GM08714 (cell line): Measurements from ENCODE around the gene SLC22A24.
"Not testable (repeated sequence)": the region's sequence is repeated elsewhere in the genome, so short reads cannot be mapped to it uniquely, and the experiment has no call there.

Experiments
- H3K4me3 ChIP-seq: fragments of 200-500 bp; sonication (Bioruptor generic); 2 replicates; pipeline ENCODE4 v1.5.1; 2014; ENCODE audit warnings: mild to moderate bottlenecking, low read length, inconsistent platforms
- ZNF274 ChIP-seq: IDR thresholded peaks from 2 replicates; pipeline ENCODE4 v1.6.1; 2012; ENCODE audit warnings: mild to moderate bottlenecking, low read depth, low read length

The SLC22A24 gene, protein sequence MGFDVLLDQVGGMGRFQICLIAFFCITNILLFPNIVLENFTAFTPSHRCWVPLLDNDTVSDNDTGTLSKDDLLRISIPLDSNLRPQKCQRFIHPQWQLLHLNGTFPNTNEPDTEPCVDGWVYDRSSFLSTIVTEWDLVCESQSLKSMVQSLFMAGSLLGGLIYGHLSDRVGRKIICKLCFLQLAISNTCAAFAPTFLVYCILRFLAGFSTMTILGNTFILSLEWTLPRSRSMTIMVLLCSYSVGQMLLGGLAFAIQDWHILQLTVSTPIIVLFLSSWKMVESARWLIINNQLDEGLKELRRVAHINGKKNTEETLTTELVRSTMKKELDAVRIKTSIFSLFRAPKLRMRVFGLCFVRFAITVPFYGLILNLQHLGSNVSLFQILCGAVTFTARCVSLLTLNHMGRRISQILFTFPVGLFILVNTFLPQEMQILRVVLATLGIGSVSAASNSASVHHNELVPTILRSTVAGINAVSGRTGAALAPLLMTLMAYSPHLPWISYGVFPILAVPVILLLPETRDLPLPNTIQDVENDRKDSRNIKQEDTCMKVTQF

GRCh38 chr11:63144121-63144520, at the start of gene SLC22A24:
Gene SLC22A24 (minus strand): TSS chr11:63144221. CDS start chr11:63143779, 442 bp downstream.
- no peak for TF ChIP-seq ZNF274
- H3K4me3 ChIP-seq: no peak within 1 kb of the TSS

GRCh38 chr11:63180536-63180935, 36.5 kb upstream of the SLC22A24 start:
- H3K4me3 ChIP-seq: no peak overlapping the region

GRCh38 chr11:63179432-63180041, 35.5 kb upstream of the SLC22A24 start:
- H3K4me3 ChIP-seq: no peak overlapping the region
- TF ChIP-seq ZNF274: no peak

More at GRCh38 chr11:63180536-63180935, 36.5 kb upstream of the SLC22A24 start:
- TF ChIP-seq ZNF274: no peak

GRCh38 chr11:63177872-63178271, 33.9 kb upstream of the SLC22A24 start:
- H3K4me3 ChIP-seq: no peak overlapping the region
- TF ChIP-seq ZNF274: no peak

GRCh38 chr11:63165706-63166310, 21.8 kb upstream of the SLC22A24 start:
- no peak for TF ChIP-seq ZNF274
- H3K4me3 ChIP-seq: no peak overlapping the region

DNA sequence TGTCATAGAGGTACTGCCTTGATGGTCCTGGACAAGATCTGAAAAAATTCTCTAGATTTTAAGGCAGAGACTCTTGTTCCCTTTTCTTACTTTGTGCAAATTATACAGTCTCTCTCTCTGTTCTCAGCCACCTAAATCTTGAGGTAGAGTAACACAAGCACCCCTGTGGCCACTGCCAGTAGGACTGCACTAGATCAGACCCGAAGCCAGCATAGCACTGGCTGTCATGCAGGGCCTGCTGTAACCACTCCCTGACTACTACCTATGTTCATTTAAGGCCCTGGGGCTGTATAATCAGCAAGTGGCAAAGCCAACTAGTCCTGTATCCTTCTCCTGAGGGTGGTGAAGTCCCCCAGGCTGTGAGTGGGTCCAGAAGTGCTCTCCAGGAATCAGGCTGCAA, 11.8 kb upstream of the SLC22A24 start:
- no peak overlapping the region for H3K4me3 ChIP-seq
- no peak for TF ChIP-seq ZNF274

GRCh38 chr11:63146581-63146980, 2.6 kb upstream of the SLC22A24 start:
- TF ChIP-seq ZNF274: no peak
- H3K4me3 ChIP-seq: no peak overlapping the region

- no peak overlapping the region for H3K4me3 ChIP-seq
- no peak for TF ChIP-seq ZNF274
Observed at GRCh38 chr11:63142459-63142858, 1.6 kb downstream of the SLC22A24 start.

DNA sequence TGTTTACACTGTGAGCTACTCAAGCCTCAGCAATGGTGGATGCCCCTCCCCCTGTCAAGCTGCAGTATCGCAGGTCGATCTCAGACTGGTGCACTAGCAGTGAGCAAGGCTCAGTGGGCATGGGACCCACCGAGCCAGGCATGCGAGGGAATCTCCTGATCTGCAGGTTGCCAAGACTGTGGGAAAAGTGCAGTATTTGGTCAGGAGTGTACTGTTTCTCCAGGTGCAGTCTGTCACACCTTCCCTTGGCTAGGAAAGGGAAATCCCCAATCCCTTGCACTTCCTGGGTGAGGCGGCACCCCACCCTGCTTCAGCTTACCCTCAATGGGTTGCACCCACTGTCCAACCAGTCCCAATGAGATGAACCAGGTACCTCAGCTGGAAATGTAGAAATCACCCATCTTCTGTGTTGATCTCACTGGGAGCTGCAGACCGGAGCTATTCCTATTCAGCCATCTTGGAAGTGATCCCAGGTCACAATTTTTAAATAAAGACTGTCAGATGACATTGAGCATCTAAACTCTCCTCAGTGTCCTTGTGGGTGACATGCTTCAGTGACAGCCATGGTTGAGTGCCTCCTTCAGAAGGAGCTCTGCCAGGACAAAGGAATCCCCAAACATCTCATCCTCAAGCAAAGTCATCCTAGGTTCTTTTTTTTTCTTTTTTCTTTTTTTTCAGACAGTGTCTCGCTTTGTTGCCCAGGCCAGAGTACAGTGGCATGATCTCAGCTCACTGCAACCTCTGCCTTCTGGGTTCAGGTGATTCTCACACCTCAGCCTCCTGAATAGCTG, 10.8 kb downstream of the SLC22A24 start:
- TF ChIP-seq ZNF274: no peak
- no peak overlapping the region for H3K4me3 ChIP-seq

DNA sequence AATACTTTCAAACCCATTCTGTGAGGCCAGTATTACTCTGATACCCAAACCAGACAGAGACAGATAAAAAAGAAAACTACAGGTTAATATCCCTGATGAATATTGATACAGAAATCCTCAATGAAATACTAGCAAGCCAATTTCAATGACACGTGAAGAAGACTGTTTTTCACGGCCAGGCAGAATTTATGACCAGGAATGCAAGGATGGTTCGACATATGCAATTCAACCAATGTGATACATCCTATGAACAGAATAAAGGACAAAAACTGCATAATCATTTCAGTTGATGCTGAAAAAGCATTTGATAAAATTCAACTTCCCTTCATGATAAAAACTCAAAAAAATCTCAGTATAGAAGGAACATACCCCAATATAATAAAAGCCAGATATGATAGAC, 44.5 kb downstream of the SLC22A24 start:
- no peak overlapping the region for H3K4me3 ChIP-seq
- no peak for TF ChIP-seq ZNF274

- TF ChIP-seq ZNF274: no peak
- no peak overlapping the region for H3K4me3 ChIP-seq
Observed at GRCh38 chr11:63080682-63081081, 63.3 kb downstream of the SLC22A24 start.

DNA sequence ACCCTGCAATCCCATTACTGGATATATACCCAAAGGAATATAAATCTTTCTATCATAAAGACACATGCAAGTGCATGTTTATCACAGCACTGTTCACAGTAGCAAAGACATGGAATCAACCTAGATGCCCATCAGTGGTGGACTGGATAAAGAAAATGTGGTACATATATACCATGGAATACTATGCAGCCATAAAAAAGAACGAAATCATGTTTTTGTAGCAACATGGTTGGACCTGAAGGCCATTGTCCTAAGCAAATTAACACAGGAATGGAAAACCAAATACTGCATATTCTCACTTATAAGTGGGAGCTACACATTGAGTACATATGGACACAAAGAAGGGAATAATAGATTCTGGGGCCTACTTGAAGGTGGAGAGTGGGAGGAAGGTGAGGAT, 97.8 kb downstream of the SLC22A24 start:
- H3K4me3 ChIP-seq: not testable (repeated sequence)

GRCh38 chr11:63042596-63042995, 101.4 kb downstream of the SLC22A24 start:
- H3K4me3 ChIP-seq: no peak overlapping the region
- TF ChIP-seq ZNF274: no peak

DNA sequence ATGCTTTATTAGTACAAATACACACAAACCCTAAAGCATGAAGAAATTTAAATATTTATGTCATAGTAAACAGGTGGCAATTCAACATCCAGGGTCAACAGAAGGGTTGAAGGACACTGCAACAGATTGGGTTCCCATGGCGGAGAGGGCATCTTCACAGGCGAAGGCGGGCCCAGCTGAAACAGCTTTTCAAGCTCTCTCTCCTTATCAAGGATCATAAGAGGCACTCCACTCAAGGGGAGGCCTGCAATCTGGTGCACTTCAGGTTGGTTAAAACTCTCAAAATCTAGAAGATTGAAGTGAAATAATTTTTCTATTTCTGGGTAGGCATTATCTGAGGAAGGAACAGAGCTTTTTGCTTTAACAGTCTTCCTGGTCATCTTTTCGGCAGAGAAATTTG, 111.6 kb downstream of the SLC22A24 start:
- H3K4me3 ChIP-seq: no peak overlapping the region
- TF ChIP-seq ZNF274: no peak
